Common myeloid progenitor, CD34-positive (primary cell): ENCODE data around the gene KDELR3.
A peak's percentile ranks its signal among the peaks of the same experiment; 100 is the strongest.

Experiments used
- CTCF ChIA-PET: fragments of 350-600 bp; sonication (Branson Sonifier 250); formaldehyde crosslinking; loops from one replicate; lab custom pipeline; 2021; ENCODE audit warnings: antibody characterized with exemption; lab: Charles Lee
- POLR2A ChIA-PET: fragments of 350-600 bp; sonication (Branson Sonifier 250); formaldehyde crosslinking; loops from one replicate; lab custom pipeline; 2021; ENCODE audit warnings: antibody characterized with exemption; lab: Charles Lee
- DNase-seq, 3 donors: peaks; one replicate each; pipeline versions ENCODE4 v3.0.0 to v3.0.0-alpha.2; 2013
- H3K27ac ChIP-seq, 2 experiments: 1 replicate in 1 of 2; 2 replicates in 1 of 2; pipeline ENCODE4 v1.7.0; 2013; ENCODE audit warnings: inconsistent platforms in 2 of 2, low read length in 2 of 2, mild to moderate bottlenecking in 2 of 2, low read depth in 1 of 2, moderate library complexity in 1 of 2; ENCODE audit not compliant: severe bottlenecking in 2 of 2, insufficient read depth in 1 of 2, poor library complexity in 1 of 2
- H3K27me3 ChIP-seq, 5 experiments: replicated peaks in 2 of 5; 1 replicate in 3 of 5; 2 replicates in 2 of 5; pipeline versions ENCODE4 v1.6.1 to v1.7.0; 2013; ENCODE audit warnings: low read length in 4 of 5, mild to moderate bottlenecking in 2 of 5, moderate library complexity in 2 of 5, inconsistent platforms in 1 of 5; ENCODE audit not compliant: insufficient read depth in 5 of 5, control insufficient read depth in 4 of 5
- H3K36me3 ChIP-seq, 4 experiments: 1 replicate in 2 of 4; 2 replicates in 2 of 4; pipeline versions ENCODE4 v1.6.1 to v1.7.0; 2013; ENCODE audit warnings: low read length in 3 of 4, control low read depth in 1 of 4, mild to moderate bottlenecking in 1 of 4; ENCODE audit not compliant: control insufficient read depth in 4 of 4, insufficient read depth in 4 of 4
- H3K4me1 ChIP-seq, 4 experiments: 1 replicate in 3 of 4; 2 replicates in 1 of 4; pipeline versions ENCODE4 v1.6.1 to v1.7.1; 2013; ENCODE audit warnings: low read length in 3 of 4, mild to moderate bottlenecking in 3 of 4, control low read depth in 1 of 4, inconsistent platforms in 1 of 4, moderate library complexity in 1 of 4; ENCODE audit not compliant: control insufficient read depth in 4 of 4, insufficient read depth in 4 of 4; ENCODE audit errors: control extremely low read depth in 1 of 4
- H3K4me3 ChIP-seq, 7 experiments: 1 replicate in 4 of 7; 2 replicates in 3 of 7; pipeline versions ENCODE4 v1.5.1 to v1.7.0; 2013; ENCODE audit warnings: mild to moderate bottlenecking in 7 of 7, low read length in 6 of 7, moderate library complexity in 6 of 7, inconsistent platforms in 2 of 7, low read depth in 2 of 7, control low read depth in 1 of 7; ENCODE audit not compliant: insufficient read depth in 4 of 7, control insufficient read depth in 1 of 7; ENCODE audit errors: extremely low read depth in 1 of 7
- H3K9me3 ChIP-seq, 5 experiments: 1 replicate in 4 of 5; 2 replicates in 1 of 5; pipeline versions ENCODE4 v1.6.1 to v1.7.1; 2013; ENCODE audit warnings: low read length in 4 of 5, mild to moderate bottlenecking in 2 of 5, inconsistent platforms in 1 of 5, low read depth in 1 of 5, moderate library complexity in 1 of 5; ENCODE audit not compliant: control insufficient read depth in 4 of 5, insufficient read depth in 2 of 5; ENCODE audit errors: control extremely low read depth in 1 of 5
- WGBS: methylation state at CpG from one replicate; pipeline ENCODE4 v1.1.5; 2013; ENCODE audit not compliant: insufficient coverage; 5-methylcytosine and 5-hydroxymethylcytosine counted together

KDELR3 gene

GRCh38 chr22:38523479-38523878, 55.6 kb downstream of the KDELR3 start:
- no peaks in the 10 kb centered on the region for H3K9me3 ChIP-seq
- H3K4me3 ChIP-seq, result no peak overlapping the region
- H3K36me3 ChIP-seq, result no peaks in the 10 kb centered on the region
- WGBS, result 100% methylated on average over 1 of the region's 5 CpGs
- no peaks in the 10 kb centered on the region for H3K27me3 ChIP-seq
- no peak for DNase-seq
- no peak overlapping the region for H3K27ac ChIP-seq
- H3K4me1 ChIP-seq, result peaks cover 0 to 6% (median 0%) of the 10 kb centered on the region in 4 experiments
- ChIA-PET POLR2A (interaction anchor here (1.0 kb wide), 1 partner anchor 113 kb away, joined by 3 read pairs; no protein-coding TSS in a partner anchor), CTCF (interaction anchor here (0.7 to 2.6 kb wide), 5 partner anchors 10 to 158 kb away, joined by 3 to 16 read pairs (median 4); no protein-coding TSS in a partner anchor)

DNA sequence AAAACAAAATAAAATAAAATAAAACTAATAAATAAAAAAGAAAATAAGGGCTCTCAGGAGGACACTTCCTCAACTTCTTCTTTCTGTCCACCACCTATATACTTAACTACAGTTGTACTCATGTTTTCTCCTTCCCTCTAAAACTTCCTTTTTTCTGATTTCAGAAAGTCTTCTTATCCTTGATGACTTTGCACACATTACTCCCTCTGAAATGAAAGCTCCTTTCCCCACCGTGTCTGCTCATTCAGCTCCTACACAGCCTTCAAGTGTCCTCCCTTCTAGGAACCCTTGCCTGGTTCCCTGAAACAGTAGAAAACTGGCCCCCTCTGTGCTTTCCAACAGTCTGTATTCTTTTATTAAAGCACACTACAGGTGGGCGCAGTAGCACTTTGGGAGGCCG, 56.5 kb downstream of the KDELR3 start:
- H3K9me3 ChIP-seq, result no peaks in the 10 kb centered on the region
- H3K27ac ChIP-seq, result no peak overlapping the region
- H3K4me3 ChIP-seq, result no peak overlapping the region
- ChIA-PET POLR2A (no interaction called here), CTCF (interaction anchor here (0.9 to 2.6 kb wide), 3 partner anchors 11 to 28 kb away, joined by 3 to 16 read pairs (median 4); no protein-coding TSS in a partner anchor)
- no peaks in the 10 kb centered on the region for H3K27me3 ChIP-seq
- peak in 2 of 3 donors; percentile 21 to 25 for DNase-seq
- WGBS, result 67% methylated on average over 3 of the region's 3 CpGs
- H3K4me1 ChIP-seq, result peaks cover 0 to 6% (median 0%) of the 10 kb centered on the region in 4 experiments
- no peaks in the 10 kb centered on the region for H3K36me3 ChIP-seq

GRCh38 chr22:38531251-38531938, 63.5 kb downstream of the KDELR3 start:
- H3K27ac ChIP-seq, result peak overlapping the region in 1 of 2 experiments; percentile 71

More at GRCh38 chr22:38531251-38531938, 63.5 kb downstream of the KDELR3 start:
- WGBS, result 100% methylated on average over 4 of the region's 4 CpGs
- Histone ChIP-seq H3K4me3 (peak overlapping the region in 3 of 7 experiments; percentile 15 to 57 (median 19)), H3K4me1 (peaks cover 0 to 14% (median 7%) of the 10 kb centered on the region in 4 experiments), H3K9me3 (no peaks in the 10 kb centered on the region), H3K36me3 (no peaks in the 10 kb centered on the region), H3K27me3 (no peaks in the 10 kb centered on the region)
- CTCF ChIA-PET, result interaction anchor here (1.5 kb wide), 1 partner anchor 21 kb away, joined by 4 read pairs; no protein-coding TSS in a partner anchor
- POLR2A ChIA-PET, result no interaction called here
- peak; percentile 18 to 66 (median 55) for DNase-seq
